NCI-H526 treated with DMSO at 0.1 percent for 48 hours (cell line): Measurements from ENCODE around the gene IL36RN.
"Not testable (repeated sequence)": the region's sequence is repeated elsewhere in the genome, so short reads cannot be mapped to it uniquely, and the experiment has no call there.

Experiments used
- DNase-seq: peaks from one replicate; lab custom pipeline; 2025; lab: John Stamatoyannopoulos, UW

IL36RN gene

GRCh38 chr2:113075030-113075429, 16.0 kb downstream of the IL36RN start:
- no peak for DNase-seq

DNA sequence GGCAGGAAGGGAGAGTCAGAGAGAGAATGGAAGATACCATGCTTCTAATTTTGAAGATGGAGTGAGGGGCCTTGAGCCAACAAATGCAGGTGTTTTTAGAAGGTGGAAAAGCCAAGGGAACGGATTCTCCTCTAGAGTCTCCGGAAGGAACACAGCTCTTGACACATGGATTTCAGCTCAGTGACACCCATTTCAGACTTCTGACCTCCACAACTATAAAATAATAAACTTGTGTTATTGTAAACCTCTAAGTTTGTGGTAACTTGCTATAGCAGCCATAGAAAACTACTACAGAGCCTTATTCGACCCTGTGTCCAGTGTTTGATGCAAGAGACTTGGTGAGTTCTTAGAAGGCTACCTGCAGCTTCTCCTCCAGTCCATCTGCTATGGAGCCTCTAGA, 16.6 kb downstream of the IL36RN start:
- DNase-seq = no peak

DNA sequence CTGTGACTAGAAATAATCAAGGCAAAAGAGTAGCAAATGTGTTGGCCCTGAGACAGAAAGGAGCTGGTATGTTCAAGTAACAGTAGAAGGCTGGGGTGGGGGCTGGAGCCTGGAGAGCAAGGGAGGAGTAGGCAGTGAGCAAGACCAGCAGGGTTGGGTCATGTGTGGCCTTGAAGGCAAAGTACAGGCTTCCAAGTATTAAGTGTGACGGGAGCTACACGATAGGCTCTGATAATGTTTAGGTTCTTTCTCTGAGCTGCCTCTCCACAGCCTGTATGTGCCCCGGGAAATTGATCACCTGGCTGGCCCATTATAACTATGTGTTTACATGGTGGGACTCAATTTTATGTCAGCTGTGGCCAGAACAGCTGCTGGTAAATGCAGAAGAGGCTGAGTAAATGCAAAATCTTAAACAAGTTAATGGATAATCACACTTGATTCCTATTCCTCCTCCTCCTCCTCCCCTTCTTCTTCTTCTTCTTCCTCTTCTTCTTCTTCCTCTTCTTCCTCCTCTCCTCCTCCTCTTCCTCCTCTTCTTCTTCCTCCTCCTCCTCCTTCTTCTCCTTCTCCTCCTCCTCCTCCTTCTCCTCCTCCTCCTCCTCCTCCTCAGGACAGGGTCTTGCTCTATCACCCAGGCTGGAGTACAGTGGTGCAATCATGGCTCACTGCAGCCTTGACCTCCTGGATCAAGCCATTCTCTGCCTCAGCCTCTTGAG, 18.1 kb downstream of the IL36RN start:
- DNase-seq = no peak

GRCh38 chr2:113077921-113078320, 18.9 kb downstream of the IL36RN start:
- DNase-seq = no peak

GRCh38 chr2:113078350-113078839, 19.4 kb downstream of the IL36RN start:
- no peak for DNase-seq

GRCh38 chr2:113079131-113079530, 20.1 kb downstream of the IL36RN start:
- no peak for DNase-seq

DNA sequence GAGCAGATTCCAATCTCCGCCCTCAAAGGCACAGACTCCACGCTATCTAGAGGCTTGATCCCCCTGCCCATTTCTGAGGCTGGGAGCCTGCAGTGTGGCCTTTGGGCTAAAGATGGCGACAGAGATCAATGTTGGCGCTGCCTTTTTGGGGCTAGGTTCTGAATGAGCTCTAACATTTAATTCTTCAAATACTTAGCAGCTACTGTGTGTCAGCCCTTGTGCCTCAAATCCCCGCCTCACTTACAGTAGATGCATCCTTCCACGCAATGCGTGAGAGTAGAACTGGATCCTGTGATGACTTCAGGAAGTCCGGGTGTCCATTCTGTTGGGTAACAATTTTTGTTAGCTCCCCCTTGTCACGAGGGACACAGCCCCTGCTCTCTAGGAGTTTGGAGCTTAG, 21.1 kb downstream of the IL36RN start:
- DNase-seq = no peak

DNA sequence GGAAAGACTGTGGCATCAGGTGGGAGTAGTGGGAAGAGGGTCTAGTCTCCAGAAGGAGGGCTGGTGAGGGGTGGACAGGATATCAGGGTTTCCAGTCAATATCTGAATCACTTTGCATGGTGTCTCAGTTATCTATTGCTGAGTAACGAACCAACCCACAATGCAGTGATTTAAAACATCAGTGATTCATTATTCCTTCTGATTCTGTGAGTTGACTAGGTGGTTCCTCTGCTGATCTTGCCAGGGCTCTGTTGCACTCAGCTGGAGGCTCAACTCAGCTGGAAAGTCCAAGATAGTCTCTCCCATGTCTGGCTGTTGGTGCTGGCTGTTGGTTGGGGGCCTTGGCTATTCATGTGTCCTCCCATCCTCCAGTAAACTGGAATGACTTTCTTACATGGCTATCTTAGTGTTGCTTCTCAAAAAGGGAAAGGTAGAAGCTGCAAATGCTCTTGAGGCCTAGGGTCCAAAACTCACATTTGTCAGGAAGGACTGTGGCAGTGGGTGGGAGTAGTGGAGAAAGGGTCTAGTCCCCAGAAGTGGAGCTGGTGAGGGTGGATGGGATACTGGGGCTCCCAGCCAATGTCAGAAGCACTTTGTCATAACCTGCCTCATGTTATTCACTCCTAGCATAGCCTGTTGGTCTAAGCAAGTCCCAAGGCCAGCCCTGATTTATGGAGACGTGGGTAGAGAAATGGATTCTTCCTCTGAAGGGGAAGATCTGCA, 22.7 kb downstream of the IL36RN start:
- no peak for DNase-seq

DNA sequence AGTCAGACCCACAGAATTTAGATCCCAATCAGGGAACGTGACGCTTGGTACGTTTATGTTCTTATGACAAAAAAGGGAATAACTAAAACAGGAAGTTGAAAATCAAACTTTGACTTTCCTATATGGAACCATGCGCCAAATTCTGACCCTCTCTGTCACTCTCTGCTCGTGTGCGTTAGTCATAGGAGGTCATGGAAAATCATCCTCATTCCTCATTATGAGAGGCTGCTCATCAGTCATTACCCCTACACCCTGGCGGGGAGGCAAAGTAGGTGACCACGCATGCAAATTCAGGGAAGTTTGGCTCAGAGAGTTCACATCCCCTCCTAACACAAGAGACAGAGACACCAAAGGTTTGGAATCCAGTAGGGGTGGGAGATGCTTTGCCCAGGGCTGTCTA, 24.3 kb downstream of the IL36RN start:
- DNase-seq = no peak

- DNase-seq = no peak
Observed at GRCh38 chr2:113084249-113085000, 25.4 kb downstream of the IL36RN start.

DNA sequence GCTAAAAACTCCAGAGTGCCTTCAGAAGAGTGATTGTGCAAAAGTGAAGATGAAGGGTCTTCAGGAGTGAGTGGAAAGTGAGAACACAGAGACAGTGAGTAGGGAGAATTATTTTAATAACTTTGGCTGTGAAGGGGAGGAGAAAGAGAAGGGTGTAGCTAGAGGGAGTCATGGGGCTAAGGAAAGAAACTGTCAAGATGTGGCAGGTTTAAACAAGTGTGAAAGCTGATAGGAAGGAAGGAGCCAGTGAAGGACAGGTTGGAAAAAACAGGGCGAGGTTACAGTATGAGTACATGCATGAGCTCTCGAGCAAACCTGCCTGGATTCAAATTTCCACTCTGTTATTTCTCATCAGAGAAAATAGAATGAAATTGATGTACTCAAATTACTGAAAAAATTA, 26.5 kb downstream of the IL36RN start:
- no peak for DNase-seq

DNA sequence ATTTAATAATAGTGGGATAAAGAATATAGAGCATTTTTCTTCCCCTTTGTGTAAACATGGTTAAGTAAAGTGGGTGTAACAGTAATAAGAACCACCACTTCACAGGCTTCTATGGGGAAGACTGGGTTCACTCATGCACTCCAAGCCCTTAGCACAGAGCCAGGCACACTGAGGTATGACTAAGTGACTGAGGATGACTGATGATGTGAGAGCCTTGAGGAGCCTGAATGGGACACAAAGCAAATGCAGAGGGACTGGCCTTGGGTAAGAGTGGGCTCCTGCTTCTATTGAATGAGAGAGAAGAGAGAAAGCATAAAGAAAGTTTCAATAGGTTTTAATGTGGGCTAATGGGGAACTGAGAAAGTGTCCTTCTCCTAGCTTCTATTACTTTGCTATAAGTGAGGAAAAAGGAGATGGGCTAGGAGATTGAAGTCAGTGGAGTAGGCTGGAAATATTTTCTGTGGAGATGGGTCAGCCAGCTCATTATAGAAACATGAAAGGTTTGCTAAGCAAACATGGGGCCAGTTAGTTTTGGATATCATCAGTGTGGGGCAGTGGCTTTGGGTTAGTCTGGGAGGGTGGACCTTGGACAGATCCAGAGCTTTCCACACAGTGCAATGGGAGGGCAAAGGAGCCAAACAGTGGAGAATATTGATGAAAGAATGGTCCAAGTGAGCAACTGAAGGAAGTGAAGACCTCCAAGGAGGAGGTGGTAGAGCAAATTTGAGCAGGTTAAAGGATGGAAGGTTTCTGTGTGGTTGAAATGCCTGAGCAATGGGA, 29.4 kb downstream of the IL36RN start:
- no peak for DNase-seq

DNA sequence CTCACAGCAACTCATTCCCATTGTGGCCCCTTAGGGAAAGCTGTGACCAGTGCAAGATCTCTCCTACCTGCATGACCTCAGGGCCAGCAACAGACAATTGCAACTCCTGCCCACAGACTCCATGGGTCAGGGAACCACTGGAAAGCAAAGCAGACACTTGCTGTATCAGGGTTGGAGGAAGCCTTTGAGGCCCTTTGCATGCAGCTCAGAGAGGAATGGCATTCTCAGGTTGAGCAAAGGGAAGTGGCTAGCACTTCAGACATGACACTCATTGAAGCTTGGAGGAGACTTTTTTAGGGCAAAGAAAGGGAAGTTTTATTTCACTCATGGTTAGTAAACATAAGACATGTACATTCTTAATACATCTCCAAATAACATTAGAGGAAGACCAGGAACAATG, 30.9 kb downstream of the IL36RN start:
- DNase-seq = no peak

DNA sequence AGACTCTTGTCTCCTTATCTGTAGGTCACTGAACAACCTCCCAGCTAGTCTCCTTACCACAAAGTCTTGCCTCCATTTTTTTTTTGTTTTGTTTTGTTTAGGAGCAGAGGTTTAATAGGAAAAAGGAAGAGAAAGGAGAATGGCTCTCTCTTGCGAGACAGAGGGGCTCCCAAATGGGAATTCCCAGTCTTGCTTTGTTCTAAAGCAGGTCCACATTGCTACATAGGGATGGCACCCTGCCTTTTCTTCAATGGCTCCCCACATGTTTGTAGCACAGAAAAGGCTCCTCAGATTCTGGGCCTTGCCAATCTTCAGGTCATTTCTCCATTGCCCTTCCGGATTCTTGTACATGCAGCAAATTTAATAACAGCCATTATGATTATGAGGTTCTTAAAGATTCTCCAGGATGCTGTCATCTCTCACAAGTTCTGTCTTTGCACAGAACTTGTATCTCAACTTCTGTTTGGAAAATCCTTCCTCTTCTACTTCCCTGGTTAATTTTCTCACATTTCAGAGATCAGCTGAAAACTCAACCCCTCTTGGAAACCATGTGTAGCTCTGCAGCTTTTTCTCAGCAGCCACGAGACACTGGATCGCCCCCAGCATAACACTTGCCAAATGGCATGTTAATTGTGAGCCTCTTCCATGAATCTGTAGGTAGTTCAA, 32.4 kb downstream of the IL36RN start:
- DNase-seq = no peak

DNA sequence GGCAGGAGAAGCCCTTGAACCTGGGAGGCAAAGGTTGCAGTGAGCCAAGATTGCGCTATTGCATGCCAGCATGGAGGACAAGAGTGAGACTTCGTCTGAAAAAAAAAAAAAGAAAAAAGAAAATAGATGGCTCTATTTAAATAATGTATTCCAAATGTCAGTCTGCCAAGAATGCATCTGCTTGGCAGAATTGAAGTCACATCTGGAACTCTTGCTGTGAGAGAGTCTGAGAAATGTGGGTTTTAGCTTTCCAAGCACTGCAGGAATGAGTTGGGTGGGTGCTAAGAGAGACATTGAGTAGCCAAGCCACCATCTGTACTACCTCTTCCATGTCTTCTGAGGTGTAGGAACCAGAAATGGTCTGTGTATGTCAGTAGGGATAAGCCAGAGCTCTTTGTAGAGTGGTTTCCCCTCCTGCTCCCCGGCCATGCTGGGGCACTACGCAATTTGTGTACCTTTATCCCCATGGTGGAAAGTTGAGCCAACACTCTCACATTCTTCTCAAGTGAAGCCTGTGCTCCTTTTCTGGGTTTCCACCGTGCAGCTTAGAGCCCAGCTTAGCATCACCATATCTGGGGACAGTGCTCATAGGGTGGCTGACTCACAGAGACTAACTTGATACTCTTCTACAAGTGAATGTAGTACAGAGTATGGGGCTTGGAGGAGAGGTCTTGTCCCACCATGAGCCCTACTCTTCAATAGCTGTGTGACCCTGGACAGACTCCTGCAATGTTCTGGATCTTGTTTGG, 34.0 kb downstream of the IL36RN start:
- DNase-seq = no peak

- no peak for DNase-seq
Observed at GRCh38 chr2:113093613-113093977, 34.6 kb downstream of the IL36RN start.

DNA sequence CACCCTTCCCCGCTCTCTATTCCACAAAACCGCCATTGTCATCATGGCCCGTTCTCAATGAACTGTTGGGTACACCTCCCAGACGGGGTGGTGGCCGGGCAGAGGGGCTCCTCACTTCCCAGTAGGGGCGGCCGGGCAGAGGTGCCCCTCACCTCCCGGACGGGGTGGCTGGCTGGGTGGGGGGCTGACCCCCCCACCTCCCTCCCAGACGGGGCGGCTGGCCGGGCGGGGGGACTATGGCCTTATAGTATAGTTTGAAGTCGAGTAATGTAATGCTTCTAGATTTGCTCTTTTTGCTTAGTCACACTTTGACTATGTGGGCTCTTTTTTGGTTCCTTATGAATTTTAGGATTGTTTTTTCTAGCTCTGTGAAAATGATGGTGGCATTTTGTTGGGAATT, 37.3 kb downstream of the IL36RN start:
- DNase-seq = not testable (repeated sequence)

DNA sequence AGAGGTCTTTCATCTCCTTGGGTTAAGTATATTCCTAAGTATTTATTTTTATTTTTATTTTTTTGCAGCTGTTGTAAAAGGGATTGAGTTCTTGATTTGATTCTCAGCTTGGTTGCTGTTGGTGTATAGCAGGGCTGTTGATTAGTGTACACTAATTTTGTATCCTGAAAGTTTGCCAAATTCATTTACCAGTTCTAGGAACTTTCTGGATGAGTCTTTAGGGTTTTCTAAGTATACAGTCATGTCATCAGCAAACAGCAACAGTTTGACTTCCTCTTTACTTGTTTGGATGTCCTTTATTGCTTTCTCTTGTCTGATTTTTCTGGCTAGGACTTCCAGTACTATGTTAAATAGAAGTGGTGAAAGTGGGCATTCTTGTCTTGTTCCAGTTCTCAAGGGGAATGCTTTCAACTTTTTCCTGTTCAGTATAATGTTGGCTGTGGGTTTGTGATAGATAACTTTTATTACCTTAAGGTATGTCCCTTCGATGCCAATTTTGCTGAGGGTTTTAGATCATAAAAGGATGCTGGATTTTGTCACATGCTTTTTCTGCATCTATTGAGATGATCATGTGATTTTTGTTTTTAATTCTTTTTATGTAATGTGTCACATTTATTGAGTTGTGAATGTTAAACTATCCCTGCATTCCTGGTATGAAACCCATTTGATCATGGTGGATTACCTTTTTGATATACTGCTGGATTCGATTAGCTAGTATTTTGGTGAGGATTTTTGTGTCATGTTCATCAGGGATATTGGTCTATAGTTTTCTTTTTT, 38.0 kb downstream of the IL36RN start:
- DNase-seq = not testable (repeated sequence)

DNA sequence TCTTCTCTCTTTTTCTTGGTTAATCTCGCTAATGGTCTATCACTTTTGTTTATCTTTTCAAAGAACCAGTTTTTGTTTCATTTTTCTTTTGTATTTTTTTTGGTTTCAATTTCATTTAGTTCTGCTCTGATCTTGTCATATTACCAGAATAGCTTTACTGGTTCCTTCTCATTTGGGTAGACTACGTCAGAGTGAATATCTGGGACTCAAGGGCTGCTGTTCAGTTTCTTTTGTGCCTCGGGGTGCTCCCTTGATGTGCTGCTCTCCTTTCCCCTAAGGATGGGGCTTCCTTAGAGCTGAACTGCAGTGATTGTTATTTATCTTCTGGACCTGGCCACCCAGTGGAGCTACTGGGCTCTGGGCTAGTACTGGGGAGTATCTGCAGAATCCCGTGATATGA, 39.0 kb downstream of the IL36RN start:
- no peak for DNase-seq

GRCh38 chr2:113098532-113098931, 39.5 kb downstream of the IL36RN start:
- no peak for DNase-seq
